ENCODE data around the gene SSH3.
A peak's percentile ranks its signal among the peaks of the same experiment; 100 is the strongest.

The SSH3 gene

DNA sequence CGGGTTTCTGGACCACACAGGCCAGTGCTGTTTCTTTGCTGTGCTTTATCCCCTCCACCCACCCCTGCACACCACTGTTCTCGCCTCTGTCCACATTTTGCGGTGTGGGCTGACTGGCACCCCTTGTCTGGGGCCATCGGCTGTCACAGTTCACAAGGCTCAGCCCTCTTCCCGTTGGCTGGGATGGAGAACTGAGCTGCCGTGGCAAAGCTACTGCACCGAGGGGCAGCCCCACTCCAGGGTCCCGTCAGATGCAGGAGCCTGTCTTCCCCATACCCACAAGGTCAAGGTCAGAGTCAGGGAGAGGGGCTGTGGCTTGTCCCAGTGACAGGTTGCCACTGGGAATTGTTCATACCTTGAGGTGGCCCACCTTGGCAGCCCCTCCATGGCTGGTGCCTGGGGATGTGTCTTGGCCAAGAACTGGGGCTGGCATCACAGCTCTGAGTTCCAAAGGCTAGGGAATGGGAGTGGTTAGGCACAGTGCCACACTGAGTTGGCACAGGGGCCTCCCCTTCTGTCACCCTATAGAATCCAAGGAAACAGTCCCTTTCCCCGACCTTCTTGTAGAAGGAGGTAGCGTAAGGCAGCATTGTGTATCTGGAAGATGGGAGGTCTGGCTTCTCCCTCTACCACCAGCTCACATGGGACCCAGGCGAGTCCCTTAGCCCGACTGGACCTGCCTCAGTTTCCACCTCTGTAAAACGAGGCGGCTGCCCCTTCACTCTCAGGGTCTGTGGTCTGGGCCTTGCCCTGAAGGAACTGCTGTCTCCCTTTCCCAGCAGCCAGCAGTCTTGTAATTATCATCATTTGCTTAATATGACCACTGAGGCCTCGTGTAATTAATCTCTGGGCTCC is 33.7 kb upstream of the SSH3 start:
- peak overlapping the region; percentile 39 for H3K9ac ChIP-seq (ENCODE audit: low read length)
- H3K36me3 ChIP-seq (ENCODE audit: control insufficient read depth, insufficient read depth, low read length) = peaks cover 10% of the 10 kb centered on the region
- peaks cover 13% of the 10 kb centered on the region for H3K27me3 ChIP-seq (ENCODE audit: control insufficient read depth, insufficient read depth, low read length)
- H3K4me1 ChIP-seq (ENCODE audit: control insufficient read depth, insufficient read depth, low read length) = peaks cover 44% of the 10 kb centered on the region
- peak overlapping the region; percentile 43 for H3K4me3 ChIP-seq (ENCODE audit: low read depth, low read length)
- no peak overlapping the region for H3K27ac ChIP-seq (ENCODE audit: low read depth, low read length)
- no peaks in the 10 kb centered on the region for H3K9me3 ChIP-seq (ENCODE audit: control insufficient read depth, insufficient read depth, low read depth, low read length)

DNA sequence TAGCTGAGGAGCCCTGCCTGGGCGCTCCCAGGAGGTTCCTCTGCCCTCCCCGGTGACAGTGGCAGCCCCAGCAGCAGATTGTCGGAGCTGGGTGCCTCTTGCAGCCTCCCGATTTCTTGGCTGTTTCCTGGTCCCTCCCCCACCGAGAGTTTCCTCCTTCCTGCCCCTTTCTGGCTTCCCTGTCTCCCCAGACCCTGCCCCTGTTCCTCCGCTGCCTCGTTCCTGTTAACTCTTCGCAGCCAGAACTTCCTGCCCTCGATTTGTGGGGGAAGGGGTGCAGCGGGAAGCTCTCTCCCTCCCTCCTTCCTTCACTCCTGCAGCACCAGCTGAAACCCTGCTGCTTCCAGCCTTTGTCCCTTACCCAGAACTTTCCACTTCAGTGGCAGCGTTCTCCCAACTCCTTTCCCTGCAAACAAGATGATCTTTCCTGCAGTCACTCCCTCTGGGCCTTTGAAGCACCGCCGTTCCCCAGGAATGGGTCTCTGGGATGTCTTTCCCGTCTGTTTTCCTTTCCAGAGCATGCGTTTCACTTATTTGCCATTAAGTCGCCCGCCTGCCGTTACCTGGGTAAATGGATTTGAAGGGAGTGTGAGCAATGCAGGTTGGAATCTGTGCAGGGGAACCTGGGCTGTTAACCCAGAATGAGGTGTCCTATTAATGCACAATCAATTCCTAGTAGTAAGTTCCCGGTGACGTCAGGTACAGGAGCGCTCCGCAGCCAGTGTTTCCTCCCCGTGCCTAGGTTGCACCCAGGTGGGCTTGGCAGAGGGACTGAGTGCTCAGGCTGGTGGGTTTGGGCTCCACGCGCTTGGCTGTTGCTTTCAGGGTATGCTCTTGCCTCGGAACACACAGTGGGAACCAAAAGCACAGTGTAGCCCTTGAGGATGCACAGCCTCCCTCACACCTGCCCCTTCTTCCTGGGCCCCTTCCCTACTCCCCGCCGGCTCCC is 32.8 kb upstream of the SSH3 start:
- H3K36me3 ChIP-seq (ENCODE audit: control insufficient read depth, insufficient read depth, low read length) = peaks cover 12% of the 10 kb centered on the region
- H3K9me3 ChIP-seq (ENCODE audit: control insufficient read depth, insufficient read depth, low read depth, low read length) = no peaks in the 10 kb centered on the region
- no peak overlapping the region for H3K27ac ChIP-seq (ENCODE audit: low read depth, low read length)
- peak overlapping the region; percentile 43 for H3K4me3 ChIP-seq (ENCODE audit: low read depth, low read length)
- H3K9ac ChIP-seq (ENCODE audit: low read length) = peak overlapping the region; percentile 39
- H3K4me1 ChIP-seq (ENCODE audit: control insufficient read depth, insufficient read depth, low read length) = peaks cover 44% of the 10 kb centered on the region
- H3K27me3 ChIP-seq (ENCODE audit: control insufficient read depth, insufficient read depth, low read length) = peaks cover 5% of the 10 kb centered on the region

DNA sequence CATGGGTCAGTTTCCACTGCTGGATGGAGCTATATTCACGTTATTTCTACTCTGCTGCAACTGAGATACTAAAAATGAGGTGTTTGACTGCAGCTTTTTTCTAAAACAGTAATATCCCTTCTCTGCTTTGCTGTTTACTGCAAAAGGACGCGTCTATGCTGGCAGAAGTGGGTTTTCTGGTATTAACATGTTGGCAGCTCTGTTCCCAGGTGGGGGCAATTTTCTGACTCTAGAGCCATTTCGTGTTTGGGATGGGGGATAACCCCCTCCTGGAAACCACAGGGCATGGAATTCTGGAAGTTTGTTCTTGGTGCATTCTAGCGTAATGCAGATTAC is 32.2 kb upstream of the SSH3 start:
- H3K9me3 ChIP-seq (ENCODE audit: control insufficient read depth, insufficient read depth, low read depth, low read length) = no peaks in the 10 kb centered on the region
- no peak overlapping the region for H3K27ac ChIP-seq (ENCODE audit: low read depth, low read length)
- peak overlapping the region; percentile 39 for H3K9ac ChIP-seq (ENCODE audit: low read length)
- peak overlapping the region; percentile 43; the same call in 1 of the 2 replicates for H3K4me3 ChIP-seq (ENCODE audit: low read depth, low read length)
- H3K36me3 ChIP-seq (ENCODE audit: control insufficient read depth, insufficient read depth, low read length) = peaks cover 12% of the 10 kb centered on the region
- peaks cover 49% of the 10 kb centered on the region for H3K4me1 ChIP-seq (ENCODE audit: control insufficient read depth, insufficient read depth, low read length)
- H3K27me3 ChIP-seq (ENCODE audit: control insufficient read depth, insufficient read depth, low read length) = no peaks in the 10 kb centered on the region

DNA sequence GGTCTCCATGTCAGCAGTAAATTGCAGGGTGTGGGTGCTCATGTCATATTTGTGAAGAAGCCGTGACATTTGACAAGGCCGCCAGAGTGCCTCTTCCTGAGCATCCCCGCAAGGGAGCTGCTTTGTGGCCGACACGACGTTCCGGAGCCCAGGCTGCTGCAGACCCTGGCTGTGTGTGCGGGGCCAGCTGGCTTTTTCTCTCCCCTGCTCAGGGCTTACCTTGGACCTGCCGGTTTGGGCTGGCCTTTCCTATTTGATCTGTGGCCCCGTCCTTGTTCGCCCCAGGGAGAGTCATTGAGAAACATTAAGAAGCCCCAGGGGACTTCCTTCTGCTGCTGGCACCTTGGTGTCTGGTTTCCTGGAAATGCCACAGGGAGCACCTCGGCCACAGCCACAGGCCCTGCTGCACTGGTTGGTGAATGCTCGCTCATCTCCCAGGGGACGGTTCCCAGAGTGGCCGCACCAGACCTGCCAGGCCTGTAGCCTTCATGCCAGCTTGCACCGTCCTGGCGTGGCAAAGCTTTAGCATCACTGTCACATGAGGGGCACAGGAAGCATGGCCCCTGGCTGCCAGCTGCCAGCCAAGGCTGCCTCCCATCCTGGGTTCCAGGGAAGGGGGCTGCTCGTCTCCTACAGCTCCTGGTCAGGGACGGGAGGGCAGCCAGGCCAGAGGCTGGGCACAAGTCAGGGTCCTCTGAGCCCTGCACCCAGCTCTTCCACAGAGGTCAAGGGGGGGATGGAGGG is 31.6 kb upstream of the SSH3 start:
- no peak overlapping the region for H3K9ac ChIP-seq (ENCODE audit: low read length)

DNA sequence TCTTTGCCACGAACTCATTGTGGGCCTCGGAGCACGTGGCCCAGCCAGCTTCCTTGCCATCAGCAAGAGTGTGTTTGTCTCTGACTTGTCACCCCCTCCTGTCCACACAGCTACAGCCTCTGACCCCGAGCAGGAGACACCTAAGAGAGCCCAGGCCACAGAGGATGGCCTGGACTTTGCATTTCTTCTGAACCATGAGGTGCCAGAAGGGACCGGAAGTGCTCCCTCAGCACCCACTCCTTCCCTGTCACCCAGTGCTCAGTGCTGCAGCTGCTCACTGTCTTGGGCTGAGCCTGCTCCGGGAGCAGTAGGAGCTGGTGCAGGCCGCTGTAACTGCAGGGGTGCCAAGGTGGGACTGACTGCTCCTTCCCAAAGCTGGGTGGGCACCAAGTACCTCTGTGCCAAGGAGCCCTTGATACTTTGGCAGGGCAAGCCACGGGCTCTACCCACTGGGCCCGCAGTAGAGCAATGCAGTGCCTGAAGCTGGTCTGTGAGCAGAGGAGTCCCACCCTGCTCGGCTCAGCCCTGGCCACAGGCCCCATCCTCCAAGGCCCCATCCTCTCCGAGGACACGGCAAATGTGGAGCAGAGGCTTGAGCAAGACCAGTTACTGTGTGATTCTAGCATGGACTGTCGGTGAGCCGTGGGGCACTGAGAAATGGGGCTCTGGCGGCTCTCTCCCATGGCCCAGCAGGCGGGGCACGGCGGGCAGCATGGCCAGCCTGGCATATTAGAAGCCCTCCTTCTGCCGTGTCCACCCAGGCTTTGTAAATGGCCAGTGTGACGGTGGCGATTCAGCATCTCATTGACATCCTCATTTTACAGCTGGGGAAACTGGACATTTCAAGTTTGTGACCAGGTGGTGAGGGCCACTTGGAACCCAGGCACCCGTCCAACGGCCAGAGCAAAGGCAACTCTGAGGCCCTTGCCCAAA is 30.7 kb upstream of the SSH3 start:
- Histone ChIP-seq H3K36me3 (ENCODE audit: control insufficient read depth, insufficient read depth, low read length) (peaks cover 12% of the 10 kb centered on the region), H3K9me3 (ENCODE audit: control insufficient read depth, insufficient read depth, low read depth, low read length) (no peaks in the 10 kb centered on the region), H3K27me3 (ENCODE audit: control insufficient read depth, insufficient read depth, low read length) (no peaks in the 10 kb centered on the region), H3K27ac (ENCODE audit: low read depth, low read length) (no peak overlapping the region), H3K9ac (ENCODE audit: low read length) (no peak overlapping the region), H3K4me3 (ENCODE audit: low read depth, low read length) (no peak overlapping the region), H3K4me1 (ENCODE audit: control insufficient read depth, insufficient read depth, low read length) (peaks cover 57% of the 10 kb centered on the region)

More for the DNA sequence above, 31.6 kb upstream of the SSH3 start:
- Histone ChIP-seq H3K4me3 (ENCODE audit: low read depth, low read length) (no peak overlapping the region), H3K36me3 (ENCODE audit: control insufficient read depth, insufficient read depth, low read length) (peaks cover 12% of the 10 kb centered on the region), H3K4me1 (ENCODE audit: control insufficient read depth, insufficient read depth, low read length) (peaks cover 54% of the 10 kb centered on the region), H3K9me3 (ENCODE audit: control insufficient read depth, insufficient read depth, low read depth, low read length) (no peaks in the 10 kb centered on the region), H3K27me3 (ENCODE audit: control insufficient read depth, insufficient read depth, low read length) (no peaks in the 10 kb centered on the region), H3K27ac (ENCODE audit: low read depth, low read length) (no peak overlapping the region)

DNA sequence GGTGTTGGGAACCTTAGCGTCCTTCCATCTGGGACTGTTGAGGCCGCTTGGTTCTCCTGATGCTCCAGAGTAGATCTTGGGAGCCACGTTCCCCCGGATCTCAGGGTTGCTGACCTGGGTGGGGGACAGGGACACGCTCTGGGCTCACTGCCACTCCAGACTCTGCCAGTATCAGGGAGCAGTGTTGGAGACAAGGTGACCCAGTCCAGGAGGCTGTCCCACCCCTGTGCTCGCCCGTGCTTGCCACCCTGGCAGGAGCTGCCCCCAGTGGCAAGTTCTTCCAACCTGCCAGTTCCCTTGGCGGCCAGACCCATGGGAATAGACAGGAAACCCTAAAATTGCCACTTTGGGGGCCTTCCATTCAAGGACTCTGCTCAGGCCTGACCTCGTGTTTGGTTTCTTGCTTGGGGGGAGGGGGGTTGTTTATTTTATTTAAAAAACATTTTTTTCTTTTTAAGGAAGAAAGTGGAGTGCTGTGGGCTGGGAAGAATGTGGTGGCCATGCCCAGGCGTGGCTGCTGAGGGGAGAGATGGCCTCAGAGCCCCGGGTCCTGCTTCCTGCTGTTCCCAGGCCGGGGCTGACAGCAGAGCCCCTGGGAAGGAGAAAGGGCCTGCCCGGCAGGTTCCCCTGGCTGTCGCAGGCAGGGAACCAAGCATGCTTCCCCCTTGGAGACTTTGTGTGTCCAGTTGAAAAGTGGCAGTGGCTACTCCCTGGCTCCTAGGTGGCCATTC is 29.9 kb upstream of the SSH3 start:
- peaks cover 12% of the 10 kb centered on the region for H3K36me3 ChIP-seq (ENCODE audit: control insufficient read depth, insufficient read depth, low read length)
- no peak overlapping the region for H3K9ac ChIP-seq (ENCODE audit: low read length)
- H3K9me3 ChIP-seq (ENCODE audit: control insufficient read depth, insufficient read depth, low read depth, low read length) = no peaks in the 10 kb centered on the region
- H3K4me1 ChIP-seq (ENCODE audit: control insufficient read depth, insufficient read depth, low read length) = peaks cover 57% of the 10 kb centered on the region
- no peaks in the 10 kb centered on the region for H3K27me3 ChIP-seq (ENCODE audit: control insufficient read depth, insufficient read depth, low read length)
- no peak overlapping the region for H3K4me3 ChIP-seq (ENCODE audit: low read depth, low read length)
- H3K27ac ChIP-seq (ENCODE audit: low read depth, low read length) = no peak overlapping the region

DNA sequence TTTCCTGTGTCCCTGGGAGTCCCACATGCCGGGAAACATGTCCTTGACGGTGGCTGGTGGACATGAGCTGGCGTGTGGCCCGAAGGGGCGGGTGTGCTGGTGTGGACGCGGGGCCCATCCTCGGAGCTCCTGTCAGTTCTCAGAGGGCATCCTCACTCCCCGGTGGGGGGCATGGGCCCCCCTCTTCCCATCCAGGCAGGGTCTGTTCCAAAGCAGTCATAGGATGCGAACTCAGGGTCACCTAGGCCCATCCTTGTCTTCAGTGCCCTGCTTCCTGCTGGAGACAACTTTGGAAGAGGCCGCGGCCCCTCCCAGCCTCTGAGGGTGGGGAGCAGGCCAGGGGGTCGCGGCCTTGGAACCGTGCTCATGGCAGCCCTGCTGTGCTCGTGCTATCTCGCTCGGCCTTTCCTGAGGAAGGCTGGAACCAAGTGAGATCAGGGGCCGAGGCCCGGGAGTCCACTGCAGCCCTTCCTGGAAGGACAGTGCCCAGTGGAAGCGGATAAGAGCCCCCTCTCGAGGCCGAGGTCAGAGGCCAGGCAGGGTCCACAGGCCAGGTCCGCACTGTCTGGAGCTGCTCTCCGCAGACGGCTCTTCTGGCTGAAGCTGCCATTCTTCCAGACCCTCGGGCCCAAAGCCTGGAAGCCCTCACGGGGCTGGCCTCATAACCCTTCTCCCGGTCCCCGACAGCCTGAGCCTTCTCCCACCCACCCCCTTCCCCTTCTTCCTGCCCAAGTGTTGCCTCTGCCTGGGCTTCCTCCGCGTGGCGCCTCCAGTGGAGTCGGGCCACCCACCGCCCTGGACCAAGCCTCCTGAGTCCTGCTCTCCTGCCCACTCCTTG is 28.3 kb upstream of the SSH3 start:
- Histone ChIP-seq H3K4me3 (ENCODE audit: low read depth, low read length) (no peak overlapping the region), H3K27ac (ENCODE audit: low read depth, low read length) (no peak overlapping the region), H3K36me3 (ENCODE audit: control insufficient read depth, insufficient read depth, low read length) (peaks cover 15% of the 10 kb centered on the region), H3K9ac (ENCODE audit: low read length) (peak overlapping the region; percentile 14), H3K4me1 (ENCODE audit: control insufficient read depth, insufficient read depth, low read length) (peaks cover 44% of the 10 kb centered on the region), H3K9me3 (ENCODE audit: control insufficient read depth, insufficient read depth, low read depth, low read length) (no peaks in the 10 kb centered on the region), H3K27me3 (ENCODE audit: control insufficient read depth, insufficient read depth, low read length) (no peaks in the 10 kb centered on the region)

DNA sequence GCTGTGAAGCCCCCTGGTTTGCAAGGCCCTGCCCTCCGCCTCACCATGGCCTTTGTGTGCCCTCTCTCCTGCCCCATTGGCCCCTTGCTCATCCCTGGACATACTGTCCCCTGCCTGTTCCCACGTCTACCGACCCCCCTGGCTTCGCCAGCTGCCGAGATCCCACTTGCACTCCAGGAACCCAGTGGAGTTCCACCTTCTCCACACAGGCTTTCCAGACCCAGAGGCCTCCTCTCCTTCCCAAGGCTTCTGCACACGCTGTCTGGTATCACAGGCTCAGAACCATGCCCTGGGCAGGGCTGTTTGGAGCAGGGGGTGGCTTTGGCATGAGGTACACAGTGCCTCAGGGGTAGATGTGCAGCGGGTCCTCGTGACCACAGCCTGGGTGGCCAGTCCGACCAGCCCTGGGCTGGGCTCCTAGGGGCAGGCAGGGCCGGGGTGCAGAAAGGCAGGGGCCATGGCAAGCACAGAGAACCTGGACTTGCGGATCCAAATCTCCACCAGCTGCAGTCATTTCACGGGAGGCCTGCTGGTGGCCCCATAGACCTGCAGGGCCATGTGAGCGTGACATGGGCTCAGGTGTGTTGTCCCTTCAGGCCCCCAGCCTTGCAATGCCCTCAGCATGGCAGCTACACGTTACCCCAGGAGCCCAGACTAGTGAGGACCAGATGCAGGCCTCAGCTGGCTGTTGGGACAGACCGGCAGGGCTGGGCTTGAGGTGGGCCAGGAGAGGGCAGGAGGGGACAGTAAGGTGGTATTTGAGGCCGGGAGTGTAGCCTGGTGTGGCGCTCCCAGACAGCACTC is 27.5 kb upstream of the SSH3 start:
- Histone ChIP-seq H3K4me3 (ENCODE audit: low read depth, low read length) (no peak overlapping the region), H3K27me3 (ENCODE audit: control insufficient read depth, insufficient read depth, low read length) (no peaks in the 10 kb centered on the region), H3K9me3 (ENCODE audit: control insufficient read depth, insufficient read depth, low read depth, low read length) (no peaks in the 10 kb centered on the region), H3K4me1 (ENCODE audit: control insufficient read depth, insufficient read depth, low read length) (peaks cover 36% of the 10 kb centered on the region), H3K27ac (ENCODE audit: low read depth, low read length) (no peak overlapping the region), H3K9ac (ENCODE audit: low read length) (peak overlapping the region; percentile 14), H3K36me3 (ENCODE audit: control insufficient read depth, insufficient read depth, low read length) (peaks cover 23% of the 10 kb centered on the region)
